HepG2 (cell line): ENCODE measurements around the gene BAZ1A. TPM values are rescaled to one million over a fixed set of nuclear protein-coding genes. Genes with fewer than 3 reads are reported as not detected.

Source experiments
- ARNTL ChIP-seq: sonication (generic); formaldehyde crosslinking; IDR thresholded peaks from 2 replicates; pipeline ENCODE4 v1.4.0; 2020; ENCODE audit warnings: mild to moderate bottlenecking, missing genetic modification reagents
- CERS6 ChIP-seq: sonication (generic); formaldehyde crosslinking; IDR thresholded peaks from 2 replicates; pipeline ENCODE4 v1.5.0; 2020; ENCODE audit warnings: missing genetic modification reagents
- CREM ChIP-seq, 2 experiments: sonication (generic) in 1 of 2; formaldehyde crosslinking in 1 of 2; IDR thresholded peaks; 2 replicates each; pipeline versions ENCODE4 v1.4.0 to v1.6.1; 2016 to 2020; ENCODE audit warnings: antibody characterized with exemption in 1 of 2, mild to moderate bottlenecking in 1 of 2, missing genetic modification reagents in 1 of 2
- GPBP1L1 ChIP-seq: sonication (generic); formaldehyde crosslinking; IDR thresholded peaks from 2 replicates; pipeline ENCODE4 v1.5.0; 2020; ENCODE audit warnings: mild to moderate bottlenecking, missing genetic modification reagents
- HMG20B ChIP-seq: conservative IDR thresholded peaks from 2 replicates; pipeline ENCODE4 v1.6.1; 2016; ENCODE audit warnings: missing genetic modification reagents, missing compliant biosample characterization
- HOXA7 ChIP-seq: sonication (generic); formaldehyde crosslinking; IDR thresholded peaks from 2 replicates; pipeline ENCODE4 v1.8.1; 2022; ENCODE audit warnings: mild to moderate bottlenecking, missing genetic modification reagents, moderate library complexity
- ISL2 ChIP-seq: sonication (generic); formaldehyde crosslinking; IDR thresholded peaks from 2 replicates; pipeline ENCODE4 v1.5.0; 2020; ENCODE audit warnings: missing genetic modification reagents
- MBNL3 ChIP-seq: fragments of 250-450 bp; sonication (Bioruptor Pico); conservative IDR thresholded peaks from 2 replicates; pipeline ENCODE4 v1.8.0; 2022; ENCODE audit warnings: mild to moderate bottlenecking, inconsistent platforms
- NFE2 ChIP-seq: sonication (generic); formaldehyde crosslinking; IDR thresholded peaks from 2 replicates; pipeline ENCODE4 v1.4.0; 2020; ENCODE audit warnings: missing genetic modification reagents
- NFRKB ChIP-seq: fragments of 450-650 bp; IDR thresholded peaks from 2 replicates; pipeline ENCODE4 v1.6.1; 2017
- PAWR ChIP-seq: sonication (generic); formaldehyde crosslinking; IDR thresholded peaks from 2 replicates; pipeline ENCODE4 v1.4.0; 2020; ENCODE audit warnings: missing genetic modification reagents, mild to moderate bottlenecking, borderline replicate concordance
- PRDM10 ChIP-seq: sonication (generic); formaldehyde crosslinking; IDR thresholded peaks from 2 replicates; pipeline ENCODE4 v1.4.0; 2020; ENCODE audit warnings: low read depth, missing genetic modification reagents
- SIN3B ChIP-seq: fragments of 150-350 bp; IDR thresholded peaks from 2 replicates; pipeline ENCODE4 v1.6.1; 2014; ENCODE audit warnings: low read length
- SP140L ChIP-seq: sonication (generic); formaldehyde crosslinking; IDR thresholded peaks from 2 replicates; pipeline ENCODE4 v1.4.0; 2020; ENCODE audit warnings: missing genetic modification reagents, borderline replicate concordance
- TFDP2 ChIP-seq: sonication (generic); formaldehyde crosslinking; IDR thresholded peaks from 2 replicates; pipeline ENCODE4 v1.4.0; 2020; ENCODE audit warnings: missing genetic modification reagents
- TP53 ChIP-seq: sonication (generic); formaldehyde crosslinking; conservative IDR thresholded peaks from 2 replicates; pipeline ENCODE4 v1.4.0; 2020; ENCODE audit warnings: missing genetic modification reagents
- ZBTB38 ChIP-seq: sonication (generic); formaldehyde crosslinking; IDR thresholded peaks from 2 replicates; pipeline ENCODE4 v1.5.1; 2020; ENCODE audit warnings: mild to moderate bottlenecking, missing genetic modification reagents
- ZBTB7A ChIP-seq: sonication (generic); formaldehyde crosslinking; IDR thresholded peaks from 2 replicates; pipeline ENCODE4 v1.8.0; 2022; ENCODE audit warnings: mild to moderate bottlenecking, missing genetic modification reagents
- ZBTB7B ChIP-seq: sonication (generic); formaldehyde crosslinking; IDR thresholded peaks from 2 replicates; pipeline ENCODE4 v1.4.0; 2020; ENCODE audit warnings: missing genetic modification reagents
- ZNF292 ChIP-seq: sonication (generic); formaldehyde crosslinking; IDR thresholded peaks from 2 replicates; pipeline ENCODE4 v1.8.1; 2022; ENCODE audit warnings: mild to moderate bottlenecking, low read depth, missing genetic modification reagents, borderline replicate concordance
- ZNF30 ChIP-seq: sonication (generic); formaldehyde crosslinking; IDR thresholded peaks from 2 replicates; pipeline ENCODE4 v1.5.0; 2020; ENCODE audit warnings: mild to moderate bottlenecking, missing genetic modification reagents
- ZNF501 ChIP-seq: sonication (generic); formaldehyde crosslinking; IDR thresholded peaks from 2 replicates; pipeline ENCODE4 v1.5.1; 2020; ENCODE audit warnings: mild to moderate bottlenecking, moderate library complexity, missing genetic modification reagents
- ZNF614 ChIP-seq: IDR thresholded peaks from 2 replicates; pipeline ENCODE4 v1.6.1; 2018; ENCODE audit warnings: missing biosample characterization, missing genetic modification reagents, inconsistent platforms, borderline replicate concordance
- polyA plus RNA-seq, 8 experiments: library from polyadenylated mRNA; depleted of rRNA in 3 of 8; stranded (reverse) in 7 of 8; unstranded in 1 of 8; fragments of >200 nt; fragmentation: Illumina TruSeq in 4 of 8; extraction: Trizol in 4 of 8; gene quantifications; 2 replicates each; pipeline versions ENCODE4 v1.2.1 to v1.2.3, GENCODE V29; 2011 to 2016; ENCODE audit warnings: low read depth in 4 of 8, missing spikeins in 1 of 8, mixed read lengths in 1 of 8; ENCODE audit not compliant: insufficient read depth in 1 of 8
- total RNA-seq, 5 experiments: library from RNA; depleted of rRNA; stranded (reverse); fragments of >200 nt; fragmentation: Illumina TruSeq; extraction: Trizol; gene quantifications; 2 replicates each; pipeline ENCODE4 v1.2.3, GENCODE V29; 2016; ENCODE audit warnings: low read depth in 1 of 5

BAZ1A gene
- total and polyA plus RNA-seq, 2 of the 13 experiments (the other 11 are each of a cell fraction or from before 2014, with no cell fraction given), result 20.9 to 56.8 TPM

GRCh38 chr14:34873589-34874385 lies 1.4 kb downstream of the BAZ1A start (continued):
- TF ChIP-seq GPBP1L1 (CRISPR knock-in tag) (no peak), SP140L (CRISPR knock-in tag) (peak; percentile 28; the same call in 1 of the 2 replicates), ZBTB38 (CRISPR knock-in tag) (peak; percentile 94), PRDM10 (peak; percentile 33; the same call in 1 of the 2 replicates), HOXA7 (no peak), SIN3B (no peak), ZNF292 (CRISPR knock-in tag) (peak; percentile 96), ARNTL (CRISPR knock-in tag) (peak; percentile 69; the same call in 1 of the 2 replicates), NFRKB (no peak), CERS6 (CRISPR knock-in tag) (no peak), PAWR (CRISPR knock-in tag) (peak; percentile 92; the same call in 1 of the 2 replicates), HMG20B (CRISPR knock-in tag) (0 out of 2 replicates have a peak, but pooled peaks have one; percentile 10), CREM (IDR thresholded peaks at IDR 0.05) (peak; percentile 27; the same call in 1 of the 2 replicates), CREM (CRISPR knock-in tag; IDR thresholded peaks at IDR 0.05) (no peak), ZBTB7B (CRISPR knock-in tag) (peak; percentile 87; the same call in 1 of the 2 replicates), TFDP2 (peak; percentile 83), TP53 (no peak), ZNF614 (CRISPR knock-in tag) (peak; percentile 92), MBNL3 (no peak), NFE2 (CRISPR knock-in tag) (no peak), ISL2 (CRISPR knock-in tag) (no peak; the same call in none of the 2 replicates), ZNF30 (CRISPR knock-in tag) (peak; percentile 8; the same call in 1 of the 2 replicates), ZNF501 (CRISPR knock-in tag) (peak; percentile 96; the same call in 1 of the 2 replicates), ZBTB7A (CRISPR knock-in tag) (peak; percentile 82)
